K562 (cell line): Measurements from ENCODE around the gene IGF2BP3. TPM values are rescaled to one million over a fixed set of nuclear protein-coding genes. Genes with fewer than 3 reads are reported as not detected.

Experiments
- ATAC-seq: fragments of 200-7000 bp; cut with Tn5 transposase; 3 replicates; pipeline ENCODE4 v1.9.1; 2020; ENCODE audit warnings: moderate library complexity
- BruUV-seq: library from RNA; stranded (reverse); fragments of 400-500 nt; replicated peaks from 2 replicates; lab custom pipeline; 2021; lab: Mats Ljungman, UMichigan
- CTCF ChIA-PET: fragments of 300-600 bp; formaldehyde crosslinking; extraction: SDS; loops from one replicate; lab custom pipeline; 2021; ENCODE audit warnings: low intra/inter-chr PET ratio; lab: Yijun Ruan, JAX
- POLR2A ChIA-PET: fragments of 300-600, 350-650 bp; sonication (Branson Sonifier 250); formaldehyde crosslinking; extraction: SDS; loops from one replicate; lab custom pipeline; 2021; ENCODE audit warnings: antibody characterized with exemption, inconsistent platforms; lab: Yijun Ruan, JAX
- DNase-seq, 4 experiments: peaks; one replicate each; pipeline versions ENCODE4 v3.0.0 to v3.0.0-alpha.2; 2011 to 2018; ENCODE audit warnings: low spot score in 3 of 4, mixed read lengths in 3 of 4; ENCODE audit errors: extremely low read depth in 1 of 4
- FAIRE-seq: peaks from 2 replicates; lab custom pipeline; 2011; peaks lifted over from hg19 to GRCh38; lab: Jason Lieb, UNC
- H2AFZ ChIP-seq: 2 replicates; pipeline ENCODE4 v1.6.0; 2011; ENCODE audit warnings: low read depth, low read length, control low read depth, inconsistent platforms
- H3K27ac ChIP-seq: fragments of 200-600 bp; 3 replicates; pipeline ENCODE4 v1.8.0; 2011; ENCODE audit warnings: low read depth, mild to moderate bottlenecking, control low read depth, inconsistent platforms, low read length, moderate library complexity, mixed read lengths; ENCODE audit errors: extremely low read depth
- H3K27me3 ChIP-seq, 2 experiments: fragments of 300-600 bp in 1 of 2; 2 replicates in 1 of 2; 3 replicates in 1 of 2; pipeline versions ENCODE4 v1.6.0 to v1.8.0; 2011; ENCODE audit warnings: inconsistent platforms in 2 of 2, low read length in 2 of 2, mild to moderate bottlenecking in 1 of 2, mixed read lengths in 1 of 2, moderate library complexity in 1 of 2; ENCODE audit not compliant: control insufficient read depth in 2 of 2, insufficient read depth in 2 of 2
- H3K36me3 ChIP-seq: fragments of 300-600 bp; 3 replicates; pipeline ENCODE4 v1.8.0; 2011; ENCODE audit warnings: mild to moderate bottlenecking, low read length, inconsistent platforms; ENCODE audit not compliant: control insufficient read depth, insufficient read depth
- H3K4me1 ChIP-seq, 2 experiments: fragments of 200-600 bp in 1 of 2; replicated peaks in 1 of 2; 2 replicates in 1 of 2; 3 replicates in 1 of 2; pipeline versions ENCODE4 v1.5.1 to v1.8.0; 2011; ENCODE audit warnings: inconsistent platforms in 2 of 2, low read length in 2 of 2, mild to moderate bottlenecking in 1 of 2, mixed read lengths in 1 of 2, moderate library complexity in 1 of 2; ENCODE audit not compliant: control insufficient read depth in 2 of 2, insufficient read depth in 2 of 2
- H3K4me2 ChIP-seq: 2 replicates; pipeline ENCODE4 v1.6.1; 2011; ENCODE audit warnings: low read length, control low read depth, inconsistent platforms, mixed read lengths; ENCODE audit not compliant: insufficient read depth
- H3K4me3 ChIP-seq: fragments of 200-600 bp; sonication (generic), shearing (Covaris generic); 2 replicates; pipeline ENCODE4 v1.5.1; 2016; ENCODE audit warnings: control low read depth, inconsistent platforms
- H3K79me2 ChIP-seq: fragments of 200-600 bp; 3 replicates; pipeline ENCODE4 v1.8.0; 2011; ENCODE audit warnings: low read length, inconsistent platforms; ENCODE audit not compliant: control insufficient read depth, insufficient read depth
- H3K9ac ChIP-seq, 2 experiments: 2 replicates each; pipeline versions ENCODE4 v1.6.0 to v1.6.1; 2011; ENCODE audit warnings: low read depth in 2 of 2, low read length in 2 of 2, control low read depth in 1 of 2, inconsistent platforms in 1 of 2, mild to moderate bottlenecking in 1 of 2, mixed read lengths in 1 of 2; ENCODE audit not compliant: insufficient read depth in 1 of 2
- H3K9me1 ChIP-seq: one replicate; pipeline ENCODE4 v1.6.0; 2011; ENCODE audit warnings: inconsistent platforms, mild to moderate bottlenecking, low read length, moderate library complexity; ENCODE audit not compliant: control insufficient read depth, insufficient read depth
- H3K9me3 ChIP-seq: replicated peaks from 2 replicates; pipeline ENCODE4 v1.5.1; 2011; ENCODE audit warnings: low read depth, low read length, inconsistent platforms; ENCODE audit not compliant: control insufficient read depth, insufficient read depth
- H4K20me1 ChIP-seq: replicated peaks from 2 replicates; pipeline ENCODE4 v1.6.1; 2011; ENCODE audit warnings: low read length, inconsistent platforms, mixed read lengths; ENCODE audit not compliant: control insufficient read depth, insufficient read depth
- ARID1B ChIP-seq: fragments of 450-650 bp; IDR thresholded peaks from 2 replicates; pipeline ENCODE4 v1.6.1; 2016; ENCODE audit warnings: antibody characterized with exemption, mild to moderate bottlenecking, inconsistent platforms
- CBX3 ChIP-seq, 2 experiments: IDR thresholded peaks; 1 replicate in 1 of 2; 2 replicates in 1 of 2; pipeline ENCODE4 v1.6.1; 2012; ENCODE audit warnings: inconsistent platforms in 2 of 2, low read length in 2 of 2, borderline replicate concordance in 1 of 2, control low read depth in 1 of 2
- DDX20 ChIP-seq: fragments of 450-650 bp; IDR thresholded peaks from 2 replicates; pipeline ENCODE4 v1.6.1; 2016; ENCODE audit warnings: missing genetic modification characterization, low read depth, mild to moderate bottlenecking, missing compliant biosample characterization, moderate library complexity
- FOS ChIP-seq: IDR thresholded peaks from 3 replicates; pipeline ENCODE4 v1.6.1; 2011; ENCODE audit not compliant: insufficient read length; ENCODE audit errors: extremely low read depth
- HMG20B ChIP-seq: fragments of 250-450 bp; sonication (Bioruptor Pico); IDR thresholded peaks from 2 replicates; pipeline ENCODE4 v1.5.0; 2021; ENCODE audit warnings: mild to moderate bottlenecking
- HOXB6 ChIP-seq: fragments of 250-450 bp; sonication (Bioruptor Pico); IDR thresholded peaks from 2 replicates; pipeline ENCODE4 v1.5.1; 2022; ENCODE audit warnings: mild to moderate bottlenecking, borderline replicate concordance
- MEF2A ChIP-seq: IDR thresholded peaks from 2 replicates; pipeline ENCODE4 v1.6.1; 2011; ENCODE audit warnings: low read depth, mild to moderate bottlenecking, low read length, moderate library complexity; ENCODE audit not compliant: control insufficient read depth
- PTBP1 ChIP-seq: fragments of 200-400 bp; formaldehyde crosslinking; IDR thresholded peaks from 2 replicates; pipeline ENCODE4 v1.6.1; 2017; ENCODE audit warnings: low read depth, low read length
- RBBP5 ChIP-seq: fragments of 200-600 bp; sonication (generic); IDR thresholded peaks from 2 replicates; pipeline ENCODE4 v1.6.1; 2012; ENCODE audit warnings: borderline replicate concordance, mild to moderate bottlenecking, low read length, control low read depth, inconsistent platforms; ENCODE audit not compliant: insufficient read depth, poor library complexity, severe bottlenecking
- RBM14 ChIP-seq: fragments of 200-400 bp; formaldehyde crosslinking; IDR thresholded peaks from 2 replicates; pipeline ENCODE4 v1.6.1; 2018; ENCODE audit warnings: low read depth, mild to moderate bottlenecking, low read length, moderate library complexity, borderline replicate concordance; ENCODE audit not compliant: insufficient read depth
- SIRT6 ChIP-seq: IDR thresholded peaks from one replicate; pipeline ENCODE4 v1.6.1; 2012; ENCODE audit warnings: low read depth, mild to moderate bottlenecking, control low read depth, inconsistent platforms, low read length, moderate library complexity
- TBP ChIP-seq: optimal IDR thresholded peaks from 2 replicates; pipeline ENCODE3; 2011; ENCODE audit warnings: low read depth, low read length, improper control_type of control experiment
- ZNF699 ChIP-seq: fragments of 250-450 bp; sonication (Bioruptor Pico); IDR thresholded peaks from 2 replicates; pipeline ENCODE4 v1.8.0; 2021; ENCODE audit warnings: mild to moderate bottlenecking, moderate library complexity; ENCODE audit not compliant: insufficient replicate concordance
- WGBS: fragments of 100-300 bp; shearing (Covaris generic); methylation state at CpG from one replicate; pipeline ENCODE4 v1.1.6; 2016; ENCODE audit warnings: low coverage, mixed read lengths; ENCODE audit not compliant: insufficient coverage; ENCODE audit errors: missing lambda C conversion rate; 5-methylcytosine and 5-hydroxymethylcytosine counted together
- in situ Hi-C: fragments of 300-500 bp; cut with MboI; formaldehyde crosslinking; loops from 4 replicates; pipeline ENCODE4 v1.15.0; 2018; ENCODE audit warnings: inconsistent platforms, mixed read lengths
- intact Hi-C: fragments of 100-400 bp; cut with micrococcal nuclease; formaldehyde crosslinking; loops from 2 replicates; pipeline ENCODE4 v1.14.2; 2022
- polyA plus RNA-seq, 8 experiments: library from polyadenylated mRNA; depleted of rRNA in 4 of 8; stranded (reverse) in 5 of 8; unstranded in 3 of 8; fragments of >200 nt; fragmentation: Nextera tagmentation in 2 of 8; fragmentation: Illumina TruSeq in 1 of 8; extraction: Ambion mirVana in 2 of 8; extraction: Trizol in 1 of 8; gene quantifications; 2 replicates each; pipeline versions ENCODE4 v1.2.1 to v1.2.3, GENCODE V29; 2011 to 2014; ENCODE audit warnings: inconsistent platforms in 1 of 8, missing spikeins in 1 of 8
- total RNA-seq, 7 experiments: library from RNA; depleted of rRNA in 6 of 7; stranded (reverse); fragments of >200 nt in 6 of 7; fragmentation: Illumina TruSeq in 2 of 7; extraction: Trizol in 2 of 7; gene quantifications; 2 replicates each; pipeline versions ENCODE4 v1.2.1 to v1.2.3, GENCODE V29; 2011 to 2021; ENCODE audit warnings: low replicate concordance in 1 of 7
- TF ChIP-seq, protein P1 (sequence below), 2 experiments: fragments of 450-650 bp in 1 of 2; sonication (generic) in 1 of 2; formaldehyde crosslinking in 1 of 2; IDR thresholded peaks in 1 of 2; conservative IDR thresholded peaks in 1 of 2; 2 replicates each; pipeline versions ENCODE4 v1.6.1 to v1.8.1; 2016 to 2023; ENCODE audit warnings: mild to moderate bottlenecking in 2 of 2, moderate library complexity in 2 of 2, inconsistent platforms in 1 of 2, missing genetic modification reagents in 1 of 2
- TF ChIP-seq, protein P2 (sequence below), 3 experiments: fragments of 200-800 bp in 1 of 3; fragments of 250-450 bp in 1 of 3; fragments of 450-650 bp in 1 of 3; sonication (Bioruptor Pico) in 1 of 3; sonication (Bioruptor generic) in 1 of 3; formaldehyde crosslinking in 1 of 3; IDR thresholded peaks; 2 replicates each; pipeline versions ENCODE4 v1.6.1 to v1.8.0; 2016 to 2022; ENCODE audit warnings: mild to moderate bottlenecking in 2 of 3, missing genetic modification characterization in 2 of 3, missing compliant biosample characterization in 1 of 3, moderate library complexity in 1 of 3

IGF2BP3 gene
- total and polyA plus RNA-seq, 9 of the 15 experiments (the other 6 are each of a cell fraction or from before 2014, with no cell fraction given), result 8.4 to 88.1 (median 61.2) TPM

DNA sequence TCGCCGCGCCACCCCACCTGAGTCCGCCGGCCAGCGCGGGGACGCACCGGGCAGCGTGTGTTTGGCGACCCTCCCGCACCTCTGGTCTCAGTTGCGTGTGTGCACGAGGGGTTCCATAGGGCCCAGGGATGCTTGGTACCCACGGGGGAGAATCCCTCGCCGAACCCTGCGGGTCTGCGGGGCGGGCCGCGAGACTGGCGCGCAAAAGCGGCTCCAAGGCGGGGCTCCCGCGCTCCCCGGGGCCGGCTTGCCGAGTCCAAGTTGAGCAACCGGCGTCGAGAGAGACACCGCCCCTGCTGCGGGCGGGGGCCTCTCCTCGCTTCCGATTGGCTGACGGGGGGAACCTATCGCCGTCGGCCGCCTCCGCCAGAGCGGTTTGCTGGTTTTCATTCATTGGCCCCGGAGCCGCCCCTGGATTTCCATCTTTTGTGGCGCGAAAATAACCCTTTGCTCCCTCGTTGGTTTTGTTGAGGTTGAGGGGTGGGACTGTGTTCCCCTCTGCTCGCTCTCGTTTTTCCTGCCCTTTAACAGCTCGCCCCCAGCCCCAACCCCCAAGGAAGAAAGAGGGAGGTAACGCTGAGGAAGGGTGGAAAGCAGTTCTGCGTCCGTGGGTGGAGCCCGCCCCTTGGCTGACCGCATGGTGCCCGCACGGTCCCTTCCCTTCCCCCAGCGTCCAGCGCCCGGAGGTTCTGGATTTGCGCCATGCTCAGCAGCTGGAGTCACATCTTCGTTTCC is 4.0 kb upstream of the IGF2BP3 start:
- 0 out of 3 replicates have a peak, but pooled peaks cover 2% of the 10 kb centered on the region for H3K36me3 ChIP-seq
- peak overlapping the region; percentile 62 for H2AFZ ChIP-seq
- H3K9me1 ChIP-seq, result no peaks in the 10 kb centered on the region
- DNase-seq, result peak; percentile 96 to 98 (median 97)
- under 1% methylated on average over 57 of the region's 66 CpGs for WGBS
- no peaks in the 10 kb centered on the region for H3K9me3 ChIP-seq
- intact Hi-C loops, result loop anchor here (1.0 to 5.0 kb wide), 4 partner anchors 44 to 772 kb away; partner anchors contain the start of gene MALSU1
- H3K4me2 ChIP-seq, result peak overlapping the region; percentile 92
- peak overlapping the region; percentile 98 for H3K9ac ChIP-seq
- H3K4me1 ChIP-seq, result peaks cover 2 to 16% of the 10 kb centered on the region in 2 experiments; a peak in 3 of 5 replicates
- H4K20me1 ChIP-seq, result no peaks in the 10 kb centered on the region
- H3K4me3 ChIP-seq, result peak overlapping the region; percentile 66
- BruUV-seq, result no TSS peak
- H3K27me3 ChIP-seq, result no peaks in the 10 kb centered on the region
- CTCF ChIA-PET, result no interaction called here
- in situ Hi-C loops, result no loop called here
- peak overlapping the region; percentile 93 for H3K27ac ChIP-seq
- ATAC-seq, result peak; percentile 71
- peaks cover 80% of the 10 kb centered on the region for H3K79me2 ChIP-seq
- POLR2A ChIA-PET, result interaction anchor here (0.6 to 3.1 kb wide), 10 partner anchors 11 to 116 kb away, joined by 3 to 12 read pairs (median 4); partner anchors contain the start of gene TRA2A
- peak; percentile 94 for FAIRE-seq
- TF ChIP-seq, protein P1, sequence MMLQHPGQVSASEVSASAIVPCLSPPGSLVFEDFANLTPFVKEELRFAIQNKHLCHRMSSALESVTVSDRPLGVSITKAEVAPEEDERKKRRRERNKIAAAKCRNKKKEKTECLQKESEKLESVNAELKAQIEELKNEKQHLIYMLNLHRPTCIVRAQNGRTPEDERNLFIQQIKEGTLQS (IDR thresholded peaks at IDR 0.05), result 0 out of 2 replicates have a peak, but pooled peaks have one; percentile 36
- TF ChIP-seq, protein P1 (CRISPR knock-in tag; conservative IDR thresholded peaks at IDR 0.05), result 0 out of 2 replicates have a peak, but pooled peaks have one; percentile 55
- TF ChIP-seq ZNF699 (no peak), TBP (peak; percentile 79), RBBP5 (peak; percentile 92), SIRT6 (no peak), HOXB6 (no peak), PTBP1 (0 out of 2 replicates have a peak, but pooled peaks have one; percentile 6), HMG20B (CRISPR knock-in tag) (no peak), MEF2A (0 out of 2 replicates have a peak, but pooled peaks have one; percentile 17), DDX20 (tag) (no peak), ARID1B (peak; percentile 42), CBX3 (IDR thresholded peaks at IDR 0.05; ENCODE audit: borderline replicate concordance in 1 of 2, low read length in 2 of 2) (peak in 1 of 2 experiments; percentile 45; a peak in 1 of 3 replicates), RBM14 (0 out of 2 replicates have a peak, but pooled peaks have one; percentile 1), FOS (peak; percentile 62)
- TF ChIP-seq, protein P2, sequence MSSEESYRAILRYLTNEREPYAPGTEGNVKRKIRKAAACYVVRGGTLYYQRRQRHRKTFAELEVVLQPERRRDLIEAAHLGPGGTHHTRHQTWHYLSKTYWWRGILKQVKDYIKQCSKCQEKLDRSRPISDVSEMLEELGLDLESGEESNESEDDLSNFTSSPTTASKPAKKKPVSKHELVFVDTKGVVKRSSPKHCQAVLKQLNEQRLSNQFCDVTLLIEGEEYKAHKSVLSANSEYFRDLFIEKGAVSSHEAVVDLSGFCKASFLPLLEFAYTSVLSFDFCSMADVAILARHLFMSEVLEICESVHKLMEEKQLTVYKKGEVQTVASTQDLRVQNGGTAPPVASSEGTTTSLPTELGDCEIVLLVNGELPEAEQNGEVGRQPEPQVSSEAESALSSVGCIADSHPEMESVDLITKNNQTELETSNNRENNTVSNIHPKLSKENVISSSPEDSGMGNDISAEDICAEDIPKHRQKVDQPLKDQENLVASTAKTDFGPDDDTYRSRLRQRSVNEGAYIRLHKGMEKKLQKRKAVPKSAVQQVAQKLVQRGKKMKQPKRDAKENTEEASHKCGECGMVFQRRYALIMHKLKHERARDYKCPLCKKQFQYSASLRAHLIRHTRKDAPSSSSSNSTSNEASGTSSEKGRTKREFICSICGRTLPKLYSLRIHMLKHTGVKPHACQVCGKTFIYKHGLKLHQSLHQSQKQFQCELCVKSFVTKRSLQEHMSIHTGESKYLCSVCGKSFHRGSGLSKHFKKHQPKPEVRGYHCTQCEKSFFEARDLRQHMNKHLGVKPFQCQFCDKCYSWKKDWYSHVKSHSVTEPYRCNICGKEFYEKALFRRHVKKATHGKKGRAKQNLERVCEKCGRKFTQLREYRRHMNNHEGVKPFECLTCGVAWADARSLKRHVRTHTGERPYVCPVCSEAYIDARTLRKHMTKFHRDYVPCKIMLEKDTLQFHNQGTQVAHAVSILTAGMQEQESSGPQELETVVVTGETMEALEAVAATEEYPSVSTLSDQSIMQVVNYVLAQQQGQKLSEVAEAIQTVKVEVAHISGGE (CRISPR knock-in tag; IDR thresholded peaks at IDR 0.05), result no peak; a peak in 1 of 6 replicates
